GF-D8 (cell line): ENCODE results near the gene MFSD8.
"Not testable (repeated sequence)": the region's sequence is repeated elsewhere in the genome, so short reads cannot be mapped to it uniquely, and the experiment has no call there.

ENCODE experiments used
- DNase-seq: peaks from one replicate; lab custom pipeline; 2025; lab: John Stamatoyannopoulos, UW

Gene MFSD8

GRCh38 chr4:127931836-127932235, 33.1 kb downstream of the MFSD8 start:
- not testable (repeated sequence) for DNase-seq

DNA sequence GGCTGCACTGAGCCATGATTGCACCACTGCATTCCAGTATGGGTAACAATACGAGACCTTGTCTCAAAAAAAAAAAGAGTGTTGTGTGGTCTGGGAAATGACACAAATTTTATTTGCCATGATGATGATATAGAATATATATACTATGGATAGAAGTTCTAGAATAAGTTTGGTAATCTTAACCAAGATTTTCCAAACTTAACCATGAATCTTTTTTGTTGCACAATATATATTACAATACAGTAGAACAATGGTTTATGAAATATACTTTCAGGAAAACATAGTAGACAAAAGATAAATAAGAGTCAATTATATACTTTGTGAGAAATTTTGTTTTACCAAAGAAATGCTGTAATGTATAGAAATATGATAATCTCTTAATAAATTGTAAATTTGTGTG, 34.8 kb downstream of the MFSD8 start:
- no peak for DNase-seq

DNA sequence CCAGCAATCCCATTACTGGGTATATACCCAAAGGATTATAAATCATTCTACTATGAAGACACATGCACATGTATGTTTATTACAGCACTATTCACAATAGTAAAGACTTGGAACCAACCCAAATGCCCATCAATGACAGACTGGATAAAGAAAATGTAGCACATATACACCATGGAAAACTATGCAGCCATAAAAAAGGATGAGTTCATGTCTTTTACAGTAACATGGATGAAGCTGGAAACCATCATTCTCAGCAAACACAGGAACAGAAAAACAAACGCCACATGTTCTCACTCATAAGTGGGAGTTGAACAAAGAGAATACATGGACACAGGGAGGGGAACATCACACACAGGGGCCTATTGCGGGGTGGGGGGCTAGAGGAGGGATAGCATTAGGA, 39.3 kb downstream of the MFSD8 start:
- not testable (repeated sequence) for DNase-seq

GRCh38 chr4:127922226-127922625, 42.7 kb downstream of the MFSD8 start:
- DNase-seq: no peak

- no peak for DNase-seq
Measured at GRCh38 chr4:127920521-127920920, 44.5 kb downstream of the MFSD8 start.

DNA sequence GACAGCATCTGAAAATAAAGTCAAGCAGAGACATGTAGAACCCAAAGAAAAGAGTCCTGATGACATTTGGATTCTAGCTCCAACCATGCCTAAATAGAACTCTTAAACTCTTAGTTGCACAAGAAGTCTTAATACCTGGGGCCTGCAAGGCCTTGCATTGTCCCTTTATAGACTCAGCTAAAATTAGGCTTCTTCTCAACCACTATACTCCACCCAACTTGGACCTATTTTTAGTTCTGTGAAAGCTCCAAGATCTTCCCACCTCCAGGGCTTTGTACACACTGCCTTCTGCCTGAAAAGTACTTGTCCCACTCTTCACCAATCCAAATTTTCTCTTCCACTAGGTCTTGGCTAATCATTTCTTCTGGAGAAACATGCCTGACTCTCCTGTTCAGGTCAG, 47.8 kb downstream of the MFSD8 start:
- no peak for DNase-seq

DNA sequence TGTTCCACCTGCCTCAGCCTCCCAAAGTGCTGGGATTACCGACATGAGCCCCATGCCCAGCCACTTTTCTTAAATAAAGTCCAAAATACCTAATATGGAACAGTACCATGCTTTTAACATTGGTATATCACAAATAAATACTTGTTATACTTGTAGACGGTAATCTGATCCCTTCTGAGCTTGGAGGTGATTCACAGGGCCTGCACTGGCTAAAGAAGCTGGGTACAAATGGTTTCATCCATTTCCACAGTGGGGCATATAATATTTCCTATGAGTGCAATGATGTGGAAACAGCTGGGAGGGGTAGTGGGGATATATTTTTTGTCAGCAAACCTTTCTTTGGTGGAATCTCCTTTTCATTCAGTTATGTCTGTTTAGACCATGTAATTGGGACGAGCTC, 48.5 kb downstream of the MFSD8 start:
- DNase-seq: no peak

- DNase-seq: no peak
Measured at GRCh38 chr4:127905029-127905428, 59.9 kb downstream of the MFSD8 start.

DNA sequence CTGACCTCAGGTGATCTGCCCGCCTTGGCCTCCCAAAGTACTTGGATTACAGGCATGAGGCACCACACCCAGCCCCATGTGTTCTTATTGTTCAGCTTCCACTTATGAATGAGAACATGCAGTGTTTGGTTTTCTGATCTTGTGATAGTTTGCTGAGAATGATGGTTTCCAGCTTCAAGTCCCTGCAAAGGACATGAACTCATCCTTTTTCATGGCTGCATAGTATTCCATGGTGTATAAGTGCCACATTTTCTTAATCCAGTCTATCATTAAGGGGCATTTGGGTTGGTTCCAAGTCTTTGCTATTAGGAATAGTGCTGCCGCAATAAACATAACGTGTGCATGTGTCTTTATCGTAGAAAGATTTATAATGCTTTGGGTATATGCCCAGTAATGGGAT, 65.3 kb downstream of the MFSD8 start:
- not testable (repeated sequence) for DNase-seq

DNA sequence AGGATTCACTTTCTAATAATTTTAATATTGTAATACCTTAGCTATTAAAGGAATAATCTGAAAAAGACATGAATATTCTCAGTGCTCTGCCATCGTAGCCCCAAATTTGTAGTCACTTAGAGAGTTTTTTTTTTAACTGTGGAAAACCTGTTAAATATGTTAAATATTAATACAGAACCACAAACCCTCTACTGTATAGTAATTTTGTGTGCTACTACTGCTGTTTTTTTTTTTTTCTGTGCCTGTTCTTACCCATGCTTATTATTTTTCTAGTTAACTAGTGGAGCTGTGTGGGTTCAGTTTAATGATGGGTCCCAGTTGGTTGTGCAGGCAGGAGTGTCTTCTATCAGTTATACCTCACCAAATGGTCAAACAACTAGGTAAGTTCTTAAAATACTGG, 68.4 kb downstream of the MFSD8 start:
- DNase-seq: no peak

GRCh38 chr4:127896069-127896468, 68.9 kb downstream of the MFSD8 start:
- no peak for DNase-seq

DNA sequence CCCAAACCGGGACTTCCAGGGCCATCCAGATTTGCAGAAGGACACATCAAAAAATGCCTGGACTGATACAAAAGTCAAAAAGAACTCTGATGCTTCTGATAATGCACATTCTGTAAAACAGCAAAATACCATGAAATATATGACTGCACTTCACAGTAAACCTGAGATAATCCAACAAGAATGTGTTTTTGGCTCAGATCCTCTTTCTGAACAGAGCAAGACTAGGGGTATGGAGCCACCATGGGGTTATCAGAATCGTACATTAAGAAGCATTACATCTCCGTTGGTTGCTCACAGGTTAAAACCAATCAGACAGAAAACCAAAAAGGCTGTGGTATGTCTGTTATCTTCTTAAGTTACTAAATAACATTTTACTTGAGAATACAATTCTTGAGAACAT, 75.1 kb downstream of the MFSD8 start:
- DNase-seq: no peak

DNA sequence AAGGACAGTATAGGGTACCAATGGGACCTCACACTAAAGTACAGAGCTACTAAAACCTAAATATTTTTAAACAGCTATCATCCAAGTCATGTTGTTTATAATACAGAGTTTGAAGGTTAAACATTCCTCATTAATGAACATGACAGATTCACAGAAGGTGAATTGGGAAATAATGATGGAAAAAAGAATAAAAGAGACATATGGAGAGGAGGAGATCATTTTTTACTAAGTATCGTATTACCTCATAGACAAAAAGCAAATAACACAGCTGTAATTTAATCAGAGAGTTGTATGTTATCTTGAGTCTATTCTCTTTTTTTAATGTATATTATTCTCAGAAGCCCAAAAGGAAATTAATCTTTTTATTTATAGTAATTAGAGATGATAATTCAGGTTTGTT, 76.4 kb downstream of the MFSD8 start:
- no peak for DNase-seq

DNA sequence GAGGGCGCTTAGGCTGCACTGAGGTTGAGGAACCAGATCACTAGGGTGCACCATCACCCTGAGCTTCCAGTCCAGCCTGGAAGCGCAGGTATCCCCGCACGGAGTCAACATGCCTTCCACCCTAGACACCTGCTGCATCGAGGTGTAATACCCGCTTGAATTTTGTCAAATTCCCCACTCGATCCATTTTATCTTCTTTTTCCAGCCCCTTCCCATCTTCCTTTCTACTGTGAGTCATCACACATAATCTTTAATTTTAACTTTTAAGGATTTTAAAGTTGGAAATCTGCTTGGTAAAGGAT, 83.5 kb downstream of the MFSD8 start:
- DNase-seq: no peak

- DNase-seq: peak; percentile 90
Measured at GRCh38 chr4:127880763-127881562, 84.0 kb downstream of the MFSD8 start, which contains the start of gene PLK4. PLK4 (plus strand) TSS chr4:127880893; CDS start chr4:127881135, 242 bp downstream.

- DNase-seq: no peak
Measured at GRCh38 chr4:127875791-127876190, 89.2 kb downstream of the MFSD8 start.

DNA sequence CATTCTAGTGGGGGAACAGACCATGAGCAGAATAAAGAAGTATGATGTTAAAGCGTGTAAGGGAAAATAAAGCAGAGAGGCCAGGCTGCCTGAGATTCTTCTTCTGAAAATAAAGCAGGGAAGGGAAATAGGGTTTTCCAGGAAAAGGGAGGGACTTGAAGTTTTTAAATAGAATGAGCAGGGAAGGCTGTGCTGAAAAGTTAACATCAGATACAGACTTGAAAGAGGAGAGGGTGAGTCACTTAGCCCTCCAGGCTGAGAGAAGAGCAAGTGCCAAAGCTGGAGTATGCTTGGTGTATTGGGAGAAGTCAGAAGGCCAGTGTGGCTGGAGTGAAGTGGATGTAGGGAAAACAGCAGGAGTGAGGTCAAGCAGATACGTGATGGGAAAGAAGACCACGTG, 94.3 kb downstream of the MFSD8 start:
- no peak for DNase-seq

DNA sequence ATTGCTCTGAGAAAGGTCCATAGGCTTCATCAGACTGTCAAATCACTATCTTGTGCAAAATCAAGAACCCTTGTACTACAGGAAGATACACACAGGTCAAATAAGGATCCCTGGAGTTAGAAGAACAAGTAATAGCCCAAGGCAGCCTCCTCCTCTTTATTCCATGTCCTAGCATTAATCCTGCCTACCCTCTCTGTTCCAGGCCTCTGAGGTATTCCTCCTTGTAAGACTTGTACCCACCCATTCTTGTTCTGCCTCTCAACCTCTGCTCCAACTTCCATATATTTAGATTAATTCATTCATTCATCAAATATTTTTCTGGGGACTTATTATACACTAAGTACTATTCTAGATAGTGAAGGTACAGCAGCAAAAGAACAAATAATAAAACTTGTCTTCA, 94.7 kb downstream of the MFSD8 start:
- DNase-seq: no peak

DNA sequence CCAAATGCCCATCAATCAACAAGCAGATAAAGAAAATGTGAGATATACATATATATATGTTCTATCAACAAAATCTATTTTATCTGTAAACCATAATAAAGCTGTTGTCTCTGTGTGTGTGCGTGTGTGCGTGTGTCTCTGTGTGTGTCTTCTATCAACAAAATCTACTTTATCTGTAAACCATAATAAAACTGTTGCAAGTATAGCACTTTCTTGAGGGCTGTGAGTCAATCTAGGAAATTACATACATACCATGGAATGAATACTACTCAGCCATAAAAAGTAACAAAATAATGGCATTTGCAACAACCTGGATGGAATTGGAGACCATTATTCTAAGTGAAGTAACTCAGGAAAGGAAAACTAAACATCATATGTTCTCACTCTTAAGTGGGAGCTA, 96.8 kb downstream of the MFSD8 start:
- DNase-seq: no peak
